Smooth muscle cell of the brain vasculature (primary cell): ENCODE measurements around the gene PIGL.
"Not testable (repeated sequence)": the region's sequence is repeated elsewhere in the genome, so short reads cannot be mapped to it uniquely, and the experiment has no call there.

Source experiments
- DNase-seq: peaks from one replicate; pipeline ENCODE4 v3.0.0-alpha.2; 2012; ENCODE audit warnings: low read depth, low spot score

Gene PIGL

DNA sequence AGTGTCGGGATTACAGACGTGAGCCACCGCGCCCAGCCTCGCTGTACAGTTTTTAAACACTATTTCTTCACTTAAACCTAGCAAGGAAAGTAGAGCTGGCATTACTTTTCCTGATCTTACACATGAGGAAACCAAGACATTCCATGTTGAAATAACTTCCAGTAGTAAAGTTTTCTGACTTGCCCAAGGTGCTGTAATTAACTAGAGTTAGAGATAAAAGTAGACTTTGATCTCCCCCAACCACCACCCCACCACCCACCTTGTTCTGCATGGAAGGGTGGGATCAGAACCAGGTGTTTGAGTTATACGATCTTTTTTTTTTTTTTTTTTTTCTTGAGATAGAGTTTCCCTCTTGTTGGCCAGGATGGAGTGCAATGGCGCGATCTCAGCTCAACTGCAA lies 89.2 kb downstream of the PIGL start:
- no peak for DNase-seq

DNA sequence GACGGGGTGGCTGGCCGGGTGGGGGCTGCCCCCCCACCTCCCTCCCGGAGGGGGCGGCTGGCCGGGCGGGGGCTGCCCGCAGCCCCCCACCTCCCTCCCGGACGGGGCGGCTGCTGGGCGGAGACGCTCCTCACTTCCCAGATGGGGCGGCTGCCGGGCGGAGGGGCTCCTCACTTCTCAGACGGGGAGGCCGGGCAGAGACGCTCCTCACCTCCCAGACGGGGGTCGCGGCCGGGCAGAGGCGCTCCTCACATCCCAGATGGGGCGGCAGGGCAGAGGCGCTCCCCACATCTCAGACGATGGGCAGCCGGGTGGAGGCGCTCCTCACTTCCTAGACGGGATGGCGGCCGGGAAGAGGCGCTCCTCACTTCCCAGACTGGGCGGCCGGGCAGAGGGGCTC lies 95.1 kb downstream of the PIGL start:
- not testable (repeated sequence) for DNase-seq

DNA sequence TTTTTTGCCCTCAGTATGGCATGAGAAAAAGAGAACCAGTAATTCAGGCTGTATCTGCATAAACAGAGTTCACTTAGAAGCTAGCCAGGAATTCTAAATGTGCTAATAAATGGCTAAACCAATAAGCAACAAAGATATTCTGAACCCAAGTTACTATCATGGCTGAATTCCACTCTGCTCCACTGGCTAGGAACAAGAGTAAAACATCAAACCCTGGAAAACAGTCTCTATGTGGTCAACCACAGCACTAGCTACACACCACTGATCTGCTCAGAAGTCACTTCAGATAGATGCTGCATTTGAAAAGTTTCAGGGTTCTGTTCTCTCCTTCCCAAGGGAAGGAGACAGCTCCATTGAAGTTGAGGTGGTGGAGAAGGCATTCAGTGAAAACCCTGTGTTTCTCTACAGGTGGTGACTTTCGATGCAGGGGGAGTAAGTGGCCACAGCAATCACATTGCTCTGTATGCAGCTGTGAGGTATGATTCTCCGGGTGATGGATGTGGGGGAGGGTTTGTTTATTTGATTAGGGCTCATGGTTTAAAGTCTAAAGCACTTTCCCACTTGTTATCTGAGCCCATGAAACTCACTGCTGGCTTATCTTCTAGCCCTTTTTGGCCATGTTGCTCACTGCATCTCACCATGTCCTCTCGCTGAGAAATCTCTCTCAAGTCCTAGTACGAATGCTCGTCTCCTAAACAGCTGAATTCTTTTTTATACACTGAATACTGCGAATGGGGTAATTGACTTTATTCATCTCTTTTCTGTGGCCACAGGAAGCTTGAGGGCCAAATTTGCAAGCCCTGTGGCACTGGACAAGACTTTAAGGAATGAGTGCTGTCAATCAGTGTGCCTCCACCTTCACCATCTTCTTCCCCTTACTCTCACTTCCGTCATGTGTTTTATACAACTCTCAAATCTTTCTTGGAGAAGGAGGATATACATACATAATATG lies 96.4 kb downstream of the PIGL start:
- DNase-seq, result no peak

DNA sequence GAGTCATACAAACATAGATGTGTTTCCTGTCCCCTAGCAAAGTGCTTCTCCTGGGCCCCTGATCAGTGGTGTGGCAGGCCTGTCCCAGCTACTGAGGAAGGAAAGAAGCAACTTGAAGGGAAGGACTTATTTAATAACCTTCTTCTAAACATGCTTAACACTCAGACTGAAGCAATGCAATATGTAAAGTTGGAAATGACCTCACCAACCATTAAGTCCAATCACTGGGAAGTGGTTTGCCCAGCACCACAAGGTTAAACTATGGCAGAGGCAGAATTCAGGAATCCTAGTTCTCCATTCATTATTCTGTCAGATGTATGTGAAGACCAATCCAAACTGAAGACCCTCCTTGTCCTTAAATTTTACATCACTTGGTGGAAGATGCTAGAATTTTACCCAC lies 97.2 kb downstream of the PIGL start:
- DNase-seq, result no peak

DNA sequence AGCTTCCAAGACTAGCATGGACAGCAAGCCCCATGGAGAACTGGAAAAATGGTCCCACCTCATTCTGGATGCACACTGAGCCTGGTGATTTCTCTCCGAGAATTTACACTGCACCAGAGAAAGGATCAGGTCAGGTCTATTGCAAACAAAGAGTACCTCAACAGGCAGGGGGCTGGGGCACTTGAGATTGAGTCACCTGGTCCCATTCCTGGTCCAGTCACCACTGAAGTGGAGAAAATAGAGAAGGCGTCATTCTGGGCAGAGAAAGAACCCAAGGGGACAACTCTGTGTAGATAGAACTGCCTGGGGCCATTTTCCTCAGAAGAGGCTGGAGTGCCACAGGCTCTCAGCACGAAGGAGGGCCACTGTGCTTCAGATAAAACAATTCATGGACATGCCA lies 97.8 kb downstream of the PIGL start:
- DNase-seq, result no peak

DNA sequence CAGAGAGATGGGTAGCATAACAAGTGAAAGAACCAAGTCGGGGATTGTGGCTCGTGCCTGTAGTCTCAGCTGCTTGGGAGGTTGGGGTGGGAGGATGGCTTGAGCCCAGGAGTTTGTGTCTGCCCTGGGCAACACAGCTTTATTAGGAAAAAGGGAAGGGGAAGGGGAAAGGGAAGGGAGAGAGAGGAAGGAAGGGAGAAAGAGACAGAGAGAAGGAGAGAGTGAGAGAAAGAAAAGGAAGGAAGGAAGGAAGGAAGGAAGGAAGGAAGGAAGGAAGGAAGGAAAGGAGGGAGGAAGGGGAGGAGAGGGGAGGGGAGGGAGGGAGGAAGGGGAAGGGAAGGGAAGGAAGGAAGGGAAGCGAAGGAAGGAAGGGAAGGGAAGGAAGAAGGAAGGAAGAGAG lies 103.0 kb downstream of the PIGL start:
- no peak for DNase-seq

DNA sequence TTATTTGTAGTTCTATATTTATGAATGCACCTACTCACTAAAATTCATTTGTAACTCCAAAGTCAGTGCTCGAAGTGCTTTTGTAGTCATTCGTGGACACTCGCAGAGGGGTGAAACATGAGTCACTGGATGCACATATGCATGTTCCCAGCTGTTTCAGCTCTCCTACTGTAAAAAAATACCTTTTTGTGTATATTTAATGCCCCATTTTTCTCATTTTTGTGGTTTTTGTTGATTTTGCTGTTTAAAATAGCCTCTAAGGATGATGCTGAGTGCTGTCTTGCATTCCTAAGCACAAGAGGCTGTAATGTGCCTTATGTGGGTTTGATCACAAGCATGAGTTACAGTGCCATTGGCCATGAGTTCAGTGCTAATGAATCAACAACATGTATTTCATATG lies 105.6 kb downstream of the PIGL start:
- DNase-seq, result peak; percentile 23

DNA sequence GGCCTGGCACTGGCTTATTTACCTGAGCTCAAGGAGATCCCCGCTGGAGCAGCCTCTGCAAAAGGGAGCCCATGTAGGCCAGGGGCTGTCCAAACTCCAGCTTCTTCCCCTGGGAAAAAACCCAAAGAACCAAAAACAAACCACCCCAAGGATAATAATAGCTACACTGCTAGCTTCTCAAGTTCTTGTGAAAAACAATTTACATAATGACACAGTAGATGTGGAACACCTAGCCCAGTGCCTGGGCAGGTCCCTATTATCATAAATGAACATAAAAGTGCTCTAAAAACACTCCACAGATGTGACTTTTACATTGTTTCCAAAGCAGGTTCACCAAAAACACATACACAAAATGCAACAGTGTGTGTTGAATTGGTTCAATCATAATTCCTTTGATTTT lies 109.0 kb downstream of the PIGL start:
- no peak for DNase-seq

DNA sequence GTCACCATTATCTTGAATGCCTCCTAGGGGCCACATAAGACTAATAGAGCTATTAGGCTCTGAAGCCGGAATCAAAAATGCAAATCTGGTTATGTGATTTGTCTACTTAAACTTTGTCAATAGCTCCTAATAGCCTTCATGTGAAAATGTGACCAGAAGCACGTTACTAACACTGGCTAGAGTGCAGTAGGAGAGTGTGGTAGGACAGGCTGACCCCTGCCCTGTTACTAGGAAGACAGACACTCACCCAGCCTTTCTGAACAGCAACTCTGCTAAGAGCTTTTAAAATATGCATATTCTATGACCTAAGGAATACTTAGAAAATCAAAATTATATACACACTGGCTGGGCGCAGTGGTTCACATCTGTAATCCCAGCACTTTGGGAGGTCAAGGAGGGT lies 110.0 kb downstream of the PIGL start:
- DNase-seq, result no peak

DNA sequence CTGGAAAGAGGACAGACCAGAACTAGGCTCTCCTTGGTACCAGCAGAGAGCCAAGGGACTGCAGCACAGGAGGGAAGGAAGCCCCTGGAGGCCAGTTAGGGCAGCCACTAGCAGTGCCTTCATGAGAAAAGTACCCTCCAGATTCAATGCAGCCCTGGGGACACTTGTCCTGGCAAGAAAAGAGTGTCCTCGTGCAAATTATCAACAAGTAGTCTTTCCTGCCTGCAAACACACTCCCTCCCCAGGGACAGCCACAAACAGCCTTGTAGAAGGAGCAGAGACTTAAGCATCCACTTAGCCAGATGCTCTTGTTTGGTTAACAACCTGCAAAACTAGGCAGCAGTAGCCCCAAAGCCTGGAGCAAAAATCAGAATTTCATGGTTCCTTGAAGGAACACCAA lies 112.0 kb downstream of the PIGL start:
- DNase-seq, result no peak

DNA sequence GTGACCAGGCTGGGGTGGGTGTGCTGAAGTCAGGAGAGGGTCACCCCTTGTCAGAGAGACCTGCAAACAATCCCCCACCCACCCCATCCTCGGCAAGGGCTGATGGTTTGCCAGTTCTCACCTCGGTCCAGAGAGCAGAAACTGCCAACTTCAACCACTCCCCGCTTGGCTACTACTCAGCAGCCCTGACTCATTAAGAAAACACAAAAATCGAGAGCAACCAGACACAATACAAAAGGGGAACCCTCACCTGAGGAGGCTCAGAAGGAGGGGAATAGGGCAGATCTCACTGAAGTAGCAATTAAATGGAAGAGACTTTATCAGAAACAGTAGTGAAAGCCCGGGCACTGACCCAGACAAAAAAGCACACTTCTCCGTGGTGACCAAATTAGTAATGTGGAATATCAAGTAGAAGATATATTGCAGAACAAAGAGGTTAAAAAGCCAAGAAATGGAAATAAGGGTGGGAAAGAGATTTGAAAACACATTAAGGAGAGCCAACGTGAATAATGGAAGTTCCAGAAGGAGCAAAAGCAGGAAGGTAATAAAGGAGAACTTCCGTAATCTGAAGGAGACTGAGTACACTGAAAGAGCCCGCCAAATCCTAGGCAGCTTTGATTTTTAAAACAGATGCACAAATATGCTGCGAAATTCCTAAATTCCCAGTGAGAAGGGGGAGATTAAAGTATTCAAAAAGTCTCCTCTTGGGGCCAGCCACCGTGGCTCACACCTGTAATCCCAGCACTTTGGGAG lies 112.7 kb downstream of the PIGL start:
- no peak for DNase-seq

DNA sequence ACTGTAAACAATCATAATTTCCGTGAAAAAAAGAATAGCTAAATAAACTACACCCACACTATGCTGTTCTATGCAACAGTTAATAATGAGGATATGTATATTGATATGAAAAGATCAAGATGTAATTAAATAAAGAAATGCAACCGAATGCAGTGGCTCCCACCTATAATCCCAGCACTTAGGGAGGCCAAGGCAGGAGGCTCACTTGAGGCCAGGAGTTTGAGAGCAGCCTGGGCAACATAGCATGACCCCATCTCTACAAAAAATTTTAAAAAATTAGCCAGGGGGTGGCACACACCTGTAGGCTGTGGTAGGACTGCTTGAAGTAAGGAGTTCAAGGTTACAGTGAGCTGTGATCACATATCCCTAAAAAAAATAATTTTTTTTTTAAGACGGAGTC lies 121.4 kb downstream of the PIGL start:
- DNase-seq, result no peak

DNA sequence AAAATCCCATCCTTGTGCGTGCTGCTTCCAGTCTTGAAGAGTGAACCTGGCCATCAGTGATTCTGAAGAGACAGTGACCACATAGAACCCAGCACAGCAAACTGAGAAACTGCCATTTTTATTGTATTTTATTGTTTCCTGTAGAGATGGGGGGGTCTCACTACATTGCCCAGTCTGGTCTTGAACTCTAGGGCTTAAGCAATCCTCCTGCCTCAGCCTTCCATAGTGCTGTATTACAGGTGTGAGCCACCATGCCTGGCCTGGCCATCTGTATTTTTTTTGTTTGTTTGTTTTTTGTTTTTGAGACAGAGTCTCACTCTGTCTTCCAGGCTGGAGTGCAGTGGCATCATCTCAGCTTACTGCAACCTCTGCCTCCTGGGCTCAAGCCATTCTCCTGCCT lies 122.4 kb downstream of the PIGL start:
- DNase-seq, result no peak

DNA sequence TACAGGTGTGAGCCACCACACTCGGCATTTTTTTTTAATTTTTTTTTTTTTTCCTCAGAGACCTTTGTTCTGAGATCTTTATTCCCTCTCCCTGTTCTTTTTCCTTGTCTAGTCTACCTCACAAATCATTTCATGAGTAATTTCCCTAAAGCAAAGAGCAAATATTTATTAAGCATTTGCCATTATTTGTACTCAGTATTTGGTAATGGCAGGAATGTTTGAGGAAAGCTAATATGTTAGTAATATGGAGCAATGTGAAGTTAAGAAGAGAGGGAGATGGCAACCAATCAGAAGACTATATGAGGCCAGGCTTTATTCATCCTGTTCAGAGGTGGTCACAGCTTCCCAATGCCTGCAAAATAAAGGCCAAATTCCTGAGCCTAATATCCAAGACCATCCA lies 122.9 kb downstream of the PIGL start:
- DNase-seq, result no peak

DNA sequence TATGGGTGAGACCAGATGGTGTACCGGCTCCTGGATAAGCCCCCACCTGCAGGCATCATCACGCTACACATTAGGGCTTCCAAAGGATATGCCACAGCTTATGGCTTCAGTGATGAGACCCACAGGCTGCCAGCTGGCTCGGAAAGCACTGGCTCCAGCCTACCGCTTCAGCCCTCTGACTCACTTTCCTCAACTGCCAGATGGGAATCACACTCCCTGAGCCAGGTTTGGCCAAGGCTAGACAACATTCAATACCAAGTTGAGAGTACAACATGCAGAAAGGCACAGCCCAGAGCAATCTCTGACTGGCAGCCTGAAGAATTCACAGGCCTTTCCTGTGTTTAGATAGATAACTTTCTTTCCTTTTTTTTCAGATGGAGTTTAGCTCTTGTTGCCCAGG lies 126.0 kb downstream of the PIGL start:
- no peak for DNase-seq

DNA sequence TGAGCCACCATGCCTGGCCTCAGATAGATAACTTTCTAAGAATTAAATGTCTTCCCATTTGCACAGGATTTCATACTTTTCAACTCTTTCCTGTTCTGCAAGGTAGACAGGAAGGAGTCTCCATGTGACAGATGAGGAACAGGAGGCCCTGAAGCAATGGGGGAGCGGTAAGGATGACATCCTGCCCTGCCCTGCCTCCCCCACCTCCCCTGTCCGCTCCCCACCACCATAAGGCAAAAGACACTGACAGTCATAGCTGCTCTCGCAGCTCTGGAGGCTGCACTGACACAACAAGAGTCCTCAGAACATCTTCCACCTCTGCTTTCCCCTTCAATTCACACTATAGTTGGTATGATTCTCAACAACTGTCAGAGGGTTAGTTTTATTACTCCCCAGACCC lies 126.6 kb downstream of the PIGL start:
- no peak for DNase-seq

DNA sequence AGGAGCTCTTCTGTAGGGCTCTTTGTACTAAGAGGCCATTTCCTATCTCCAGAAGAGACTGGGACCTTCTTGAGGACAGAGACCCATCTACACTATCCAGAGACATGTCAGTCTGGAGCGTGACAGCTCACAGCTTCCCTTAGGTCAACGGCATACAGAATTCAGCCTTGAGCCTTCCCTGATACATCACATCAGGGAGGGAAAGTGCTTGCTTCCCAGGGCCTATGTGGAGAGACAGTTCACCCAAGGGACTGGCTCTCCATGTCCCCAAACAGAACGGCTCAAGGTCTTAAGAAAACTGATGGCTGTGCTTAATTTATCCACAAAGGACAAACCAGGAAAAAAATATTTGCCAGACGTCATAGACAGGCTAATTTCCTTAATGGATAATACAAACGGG lies 128.6 kb downstream of the PIGL start:
- DNase-seq, result no peak

DNA sequence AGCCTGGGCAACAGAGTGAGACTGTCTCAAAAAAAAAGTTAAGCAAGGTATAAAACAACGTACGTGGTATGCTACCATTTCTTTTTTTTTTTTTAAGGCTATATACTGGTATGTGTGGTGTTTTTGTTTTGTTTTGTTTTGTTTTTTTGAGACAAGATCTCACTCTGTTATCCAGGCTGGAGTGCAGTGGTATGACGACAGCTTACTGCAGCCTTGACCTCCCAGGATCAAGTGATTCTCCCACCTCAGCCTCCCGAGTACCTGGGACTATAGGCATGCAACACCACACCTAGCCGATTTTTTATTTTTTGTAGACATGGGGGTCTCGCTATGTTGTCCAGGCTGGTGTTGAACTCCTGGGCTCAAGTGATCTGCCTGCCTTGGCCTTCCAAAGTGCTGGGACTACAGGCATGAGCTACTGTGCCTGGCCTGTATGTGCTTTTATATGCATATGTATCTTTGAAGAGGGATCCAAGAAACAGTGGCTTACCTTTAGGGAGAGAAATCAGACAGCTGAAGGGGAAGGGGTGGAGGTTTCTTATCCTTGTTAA lies 129.8 kb downstream of the PIGL start:
- DNase-seq, result no peak

DNA sequence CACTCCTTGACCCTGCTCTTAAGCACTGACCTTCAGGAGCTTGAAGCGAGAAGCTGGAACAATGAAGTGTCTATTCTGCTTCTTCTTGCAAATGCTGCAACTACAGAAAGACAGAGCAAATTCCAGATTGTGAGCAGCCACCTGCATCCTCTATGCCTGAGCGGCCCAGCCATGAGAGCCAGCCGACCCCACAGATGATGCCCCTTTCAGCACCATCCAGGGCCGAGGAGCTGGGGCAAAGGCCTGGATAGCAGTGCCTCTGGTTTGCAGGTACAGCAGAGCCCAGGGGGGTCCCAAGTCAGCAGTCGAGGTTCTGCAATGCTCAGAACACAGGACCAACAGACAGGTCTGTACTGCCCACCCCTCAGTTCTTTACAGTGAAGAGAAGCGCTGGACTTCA lies 131.6 kb downstream of the PIGL start:
- DNase-seq, result no peak

DNA sequence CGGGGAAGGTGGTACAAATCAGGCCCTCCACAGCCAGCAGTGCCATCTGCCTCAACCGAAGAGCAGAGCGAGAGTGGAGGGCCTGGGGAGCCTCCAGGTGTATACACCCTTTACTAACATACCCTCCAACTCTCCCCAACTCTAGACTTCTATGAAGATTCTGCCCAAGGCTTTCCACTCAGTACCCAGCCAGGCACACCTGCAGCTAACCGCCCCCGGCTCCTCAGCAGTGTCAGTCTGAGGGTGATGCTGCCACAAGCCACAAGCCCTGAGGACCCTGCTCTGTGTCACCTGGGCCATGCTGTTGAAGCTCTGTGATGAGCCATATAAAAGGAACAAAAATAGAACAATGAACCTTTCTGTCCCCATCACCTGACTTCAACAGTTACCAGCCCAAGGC lies 132.4 kb downstream of the PIGL start:
- no peak for DNase-seq

DNA sequence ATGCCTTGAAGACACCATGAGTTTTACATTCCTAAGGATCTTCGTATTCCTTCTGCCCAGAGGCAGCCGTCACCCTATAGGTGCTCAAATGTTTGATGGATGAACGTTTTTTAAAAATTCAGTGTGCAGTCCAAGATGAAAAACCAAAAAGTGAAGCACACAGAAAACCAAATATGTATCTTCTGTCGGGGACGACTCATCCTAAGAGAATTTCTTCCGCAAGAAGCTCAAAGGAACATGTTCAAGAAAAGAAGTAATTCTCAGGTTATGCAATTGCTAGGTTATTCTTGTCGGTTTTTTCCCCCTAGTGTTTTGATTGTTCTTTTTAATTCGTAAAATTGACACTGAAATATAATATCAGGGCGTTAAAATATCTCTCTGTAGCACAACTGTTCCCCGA lies 134.8 kb downstream of the PIGL start:
- DNase-seq, result no peak

DNA sequence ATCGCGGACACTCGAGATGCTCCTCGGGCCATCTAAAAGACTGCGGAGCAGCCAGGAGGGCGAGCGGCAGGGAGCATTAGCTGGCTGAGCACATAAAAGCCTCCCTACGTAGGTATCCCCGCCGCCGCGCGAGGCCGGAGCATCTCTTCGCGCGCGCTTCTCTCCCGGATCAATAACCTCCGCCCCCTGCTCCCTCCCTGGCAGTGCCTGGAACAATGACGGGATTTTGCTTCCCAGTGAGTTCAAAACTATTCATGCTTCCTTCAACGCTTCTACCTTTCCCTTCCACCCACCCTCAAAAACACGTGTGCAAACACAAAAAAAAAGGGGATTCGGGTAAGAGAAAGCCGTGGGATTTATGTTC lies 135.3 kb downstream of the PIGL start:
- DNase-seq, result no peak
